IPS-NIHi11 (cell line): ENCODE measurements around the gene RASSF5.

Source experiments
- DNase-seq: peaks from one replicate; pipeline ENCODE4 v3.0.0; 2012; ENCODE audit warnings: mixed read lengths, low spot score

Gene RASSF5

DNA sequence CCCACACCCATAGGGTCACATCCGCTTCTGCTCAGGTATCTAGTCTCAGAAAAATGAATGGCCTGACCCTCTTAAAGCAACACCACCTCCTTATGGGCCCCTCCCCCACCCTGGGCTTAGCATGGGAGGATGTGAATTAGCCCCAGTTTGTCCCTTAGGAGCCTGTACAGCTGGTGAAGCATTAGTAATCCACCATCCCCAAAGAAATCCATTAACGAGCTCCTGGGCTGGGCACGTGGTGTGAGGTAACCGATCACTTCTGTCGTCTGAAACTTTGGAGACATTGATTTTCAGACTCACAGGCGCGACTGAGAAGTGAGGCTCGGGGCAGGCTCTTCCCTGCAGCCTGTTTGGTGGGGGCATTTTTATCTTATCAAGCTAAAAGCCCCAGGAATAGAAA is 10.5 kb downstream of the RASSF5 start:
- DNase-seq, result no peak

DNA sequence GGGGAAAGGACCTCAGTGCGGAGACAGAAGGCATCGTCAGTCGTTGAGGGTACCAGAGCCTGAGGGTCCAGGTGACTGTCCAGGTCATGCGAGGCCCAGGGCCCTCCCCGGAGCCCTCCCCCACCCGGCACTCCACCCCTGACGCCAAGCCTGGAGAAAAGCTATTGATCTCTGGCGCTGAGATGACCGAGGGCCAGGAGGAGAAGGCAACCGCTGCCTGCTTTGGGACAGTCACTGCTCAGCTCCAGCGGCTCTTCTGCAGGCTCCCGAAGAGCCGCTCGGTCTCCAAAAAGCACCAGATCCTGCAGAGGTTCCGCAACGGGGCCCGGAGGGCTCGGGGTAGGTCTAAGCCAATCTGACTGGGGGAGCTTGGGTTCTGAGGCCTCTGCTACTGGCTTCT is 10.9 kb downstream of the RASSF5 start:
- DNase-seq, result no peak

DNA sequence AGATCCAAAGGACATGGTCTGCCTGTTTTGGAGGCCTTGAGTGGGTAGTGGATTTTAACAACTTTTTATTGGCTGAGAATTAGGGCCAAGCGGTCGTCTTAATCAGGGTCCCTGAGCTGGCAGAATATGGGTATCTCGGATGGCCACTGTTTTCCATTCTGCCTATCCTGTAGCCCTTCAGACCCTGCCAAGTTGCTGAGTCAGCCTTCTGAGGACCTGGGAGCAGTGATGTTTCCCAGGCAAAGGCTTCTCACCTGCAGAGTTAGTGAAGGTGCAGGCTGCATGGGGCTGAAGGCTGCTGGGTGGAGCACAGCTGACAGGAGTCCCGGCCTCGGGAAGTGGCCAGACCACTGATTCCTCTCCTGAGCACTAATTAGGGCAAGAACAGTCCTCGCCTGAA is 11.4 kb downstream of the RASSF5 start:
- no peak for DNase-seq

DNA sequence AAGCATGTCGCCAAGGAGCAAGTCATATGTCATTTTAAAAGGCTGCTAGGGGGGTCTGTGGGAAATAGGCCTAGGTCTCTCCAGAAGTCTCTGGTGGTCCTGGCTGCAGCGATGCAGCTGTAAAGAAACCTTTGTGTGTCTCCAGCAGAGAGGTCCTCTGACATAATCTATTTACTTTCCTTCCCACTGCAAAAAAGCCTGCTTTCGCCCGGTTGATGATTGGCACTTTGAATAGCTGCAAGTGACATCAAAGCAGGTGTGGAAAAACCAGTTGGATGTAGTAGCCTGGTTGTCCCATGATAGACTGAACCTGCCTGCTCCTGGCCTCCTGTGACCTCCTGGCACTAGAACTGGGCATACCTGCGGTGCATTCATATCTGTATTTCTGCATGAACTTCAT is 13.8 kb downstream of the RASSF5 start:
- no peak for DNase-seq

DNA sequence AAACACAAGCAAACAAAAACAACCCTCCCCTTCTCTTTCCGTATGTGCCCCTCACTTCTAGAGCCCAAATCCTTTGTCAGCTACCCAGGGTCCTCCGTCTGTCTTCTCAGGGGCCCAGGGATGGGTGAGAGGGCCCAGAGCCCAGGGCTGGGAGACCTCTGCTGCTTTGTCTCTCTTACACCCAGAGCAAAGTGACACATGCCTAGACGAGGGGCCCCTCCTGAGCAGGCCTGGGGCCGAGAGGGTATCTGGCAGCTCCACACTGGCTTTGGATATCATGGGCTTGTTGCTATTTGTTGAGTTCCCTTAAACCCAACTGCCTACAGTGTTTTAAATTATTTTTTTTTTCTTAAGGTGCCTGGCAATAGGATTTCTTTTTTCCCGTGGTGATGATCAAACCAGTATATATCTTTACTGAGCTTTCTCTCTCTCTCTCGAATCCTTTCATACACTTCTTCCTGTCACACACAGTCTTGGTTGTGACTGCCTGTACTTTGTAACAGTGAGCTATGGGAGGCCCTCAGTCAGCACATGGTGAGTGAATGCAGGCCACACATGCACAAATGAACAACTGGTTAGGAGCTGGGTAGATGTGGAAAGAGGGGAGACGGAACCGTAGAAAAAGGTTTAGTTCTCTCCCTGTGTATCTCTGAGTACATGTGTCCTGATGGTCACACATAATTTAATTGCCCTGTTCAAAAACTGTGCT is 14.5 kb downstream of the RASSF5 start:
- DNase-seq, result no peak

- DNase-seq, result no peak
Measured at GRCh38 chr1:206524739-206525364, 17.5 kb downstream of the RASSF5 start.

GRCh38 chr1:206526064-206526911 is 19.0 kb downstream of the RASSF5 start:
- no peak for DNase-seq

GRCh38 chr1:206529425-206529824 is 22.1 kb downstream of the RASSF5 start:
- DNase-seq, result no peak

DNA sequence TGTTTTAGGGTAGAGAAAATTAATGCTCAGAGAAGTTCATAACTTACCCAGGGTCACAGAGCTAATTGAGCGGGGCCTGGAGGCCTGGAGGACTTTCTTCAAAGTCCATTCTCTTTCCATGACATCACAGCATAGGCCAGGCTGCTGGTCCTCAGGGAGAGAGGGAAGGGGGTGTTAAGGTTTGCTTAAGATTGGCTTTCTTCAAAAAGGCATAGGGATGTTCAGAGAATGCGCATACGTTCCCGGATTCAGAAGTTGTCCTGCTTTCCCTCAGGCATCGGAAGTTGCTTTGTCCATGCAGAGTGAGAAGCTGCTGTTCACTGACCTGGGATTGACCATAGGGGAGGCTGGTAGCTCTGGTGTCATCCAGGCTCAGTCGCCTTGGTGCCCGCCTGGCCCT is 25.0 kb downstream of the RASSF5 start:
- no peak for DNase-seq

- DNase-seq, result no peak
Measured at GRCh38 chr1:206534552-206534951, 27.2 kb downstream of the RASSF5 start.

- DNase-seq, result no peak
Measured at GRCh38 chr1:206535853-206536188, 28.5 kb downstream of the RASSF5 start.

DNA sequence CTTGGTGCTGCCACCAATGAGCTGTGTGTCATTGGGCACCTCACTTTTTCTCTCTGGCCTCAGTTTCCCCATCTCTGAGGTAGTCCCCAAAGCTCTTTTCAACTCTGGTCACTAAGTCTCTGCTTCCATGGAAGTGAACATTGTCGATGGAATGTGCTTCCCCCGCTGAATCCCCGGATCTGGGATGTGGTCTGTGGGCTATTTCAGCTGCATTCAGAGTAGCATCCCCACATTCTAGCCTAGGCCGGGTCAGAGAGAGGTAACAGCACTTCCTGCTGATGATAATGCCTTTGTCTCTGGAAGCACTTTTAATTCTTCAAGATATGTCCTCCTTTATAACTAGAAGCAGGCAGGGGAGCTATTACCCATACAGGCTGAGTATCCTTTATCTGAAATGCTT is 29.8 kb downstream of the RASSF5 start:
- no peak for DNase-seq

GRCh38 chr1:206538086-206538770 is 30.9 kb downstream of the RASSF5 start:
- no peak for DNase-seq

DNA sequence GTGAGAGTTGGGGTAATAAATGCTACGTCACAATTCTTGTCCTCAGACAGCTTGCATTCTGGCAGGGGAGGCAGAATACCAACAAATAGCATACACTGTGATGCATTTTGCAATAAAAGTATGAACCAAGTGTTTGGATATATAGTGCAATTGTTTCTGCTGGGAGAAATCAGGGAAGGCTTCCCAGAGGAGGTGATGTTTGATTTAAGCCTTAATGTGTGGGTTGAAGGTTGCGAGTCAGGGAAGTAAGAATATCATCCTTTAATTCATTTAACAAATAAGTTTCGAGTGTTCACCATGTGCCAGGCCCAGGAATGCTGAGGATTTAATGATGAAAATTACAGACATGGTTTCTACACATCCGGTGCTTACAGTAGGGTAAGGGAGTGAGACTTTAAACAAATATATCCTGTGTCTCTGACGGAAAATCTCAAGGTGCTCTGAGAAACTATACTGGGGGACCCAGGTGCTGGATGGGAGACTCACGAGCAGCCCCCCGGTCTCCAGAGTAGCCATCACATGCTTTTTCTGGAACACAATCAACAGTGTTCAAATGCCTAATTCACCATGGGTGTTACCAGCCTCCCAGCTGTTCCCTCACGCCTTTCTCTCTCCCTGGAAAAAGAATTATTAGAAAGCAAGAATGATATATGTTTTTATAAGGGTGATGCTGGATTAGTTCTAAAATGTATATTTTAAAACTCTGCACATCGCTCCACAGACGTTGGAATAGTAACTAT is 31.7 kb downstream of the RASSF5 start:
- no peak for DNase-seq

GRCh38 chr1:206540044-206540780 is 32.9 kb downstream of the RASSF5 start:
- no peak for DNase-seq

- no peak for DNase-seq
Measured at GRCh38 chr1:206541236-206541833, 34.0 kb downstream of the RASSF5 start.

DNA sequence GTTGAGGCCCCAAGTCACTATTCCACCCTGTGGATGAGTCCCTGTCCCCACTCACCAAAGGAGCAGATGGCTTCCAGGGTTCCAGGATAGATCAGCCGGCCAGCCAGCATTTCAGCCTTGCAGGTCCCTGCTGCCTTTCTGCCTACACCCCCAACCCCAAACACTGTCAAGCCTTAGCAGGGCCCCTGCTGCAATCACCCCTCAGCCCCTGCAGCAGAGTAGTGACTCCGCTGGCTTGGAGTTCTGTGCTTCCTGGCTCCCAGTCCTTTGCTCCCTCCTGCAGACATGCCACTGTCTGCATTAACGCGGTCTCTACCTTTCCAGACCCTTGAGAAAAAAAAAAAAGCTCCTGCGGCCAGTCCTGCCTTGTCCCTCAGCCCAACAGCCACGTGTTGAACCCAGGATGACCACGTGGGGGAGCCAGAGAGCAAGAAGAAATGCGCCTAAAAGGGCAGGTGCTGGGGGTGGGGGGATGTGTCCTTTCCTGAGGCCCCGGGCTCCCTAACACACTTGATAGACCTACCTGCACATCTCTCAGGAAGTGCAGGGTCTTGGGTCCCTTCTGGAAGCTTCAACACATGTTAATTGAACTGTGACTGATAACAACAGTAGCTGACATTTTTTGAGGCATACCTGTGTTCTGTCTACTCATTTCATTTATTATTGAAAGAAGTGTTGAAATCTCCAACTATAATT is 37.4 kb downstream of the RASSF5 start:
- peak; percentile 94 for DNase-seq

DNA sequence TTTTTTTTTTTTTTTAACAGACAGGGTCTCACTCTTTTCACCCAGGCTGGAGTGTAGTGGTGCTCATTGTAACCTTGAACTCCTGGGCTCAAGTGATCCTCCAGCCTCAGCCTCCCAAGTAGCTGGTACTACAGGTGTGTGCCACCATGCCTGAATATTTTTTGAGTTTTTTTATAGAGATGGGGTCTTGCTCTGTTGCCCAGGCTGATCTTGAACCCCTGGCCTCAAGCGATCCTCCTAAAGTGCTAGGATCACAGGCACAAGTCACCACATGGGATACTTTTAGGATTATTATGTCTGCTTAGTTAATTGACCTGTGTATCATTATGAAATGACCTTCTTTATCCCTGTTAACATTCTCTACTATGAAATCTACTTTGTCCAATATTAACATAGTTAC is 38.0 kb downstream of the RASSF5 start:
- no peak for DNase-seq

- DNase-seq, result no peak
Measured at GRCh38 chr1:206547104-206547503, 39.8 kb downstream of the RASSF5 start.

DNA sequence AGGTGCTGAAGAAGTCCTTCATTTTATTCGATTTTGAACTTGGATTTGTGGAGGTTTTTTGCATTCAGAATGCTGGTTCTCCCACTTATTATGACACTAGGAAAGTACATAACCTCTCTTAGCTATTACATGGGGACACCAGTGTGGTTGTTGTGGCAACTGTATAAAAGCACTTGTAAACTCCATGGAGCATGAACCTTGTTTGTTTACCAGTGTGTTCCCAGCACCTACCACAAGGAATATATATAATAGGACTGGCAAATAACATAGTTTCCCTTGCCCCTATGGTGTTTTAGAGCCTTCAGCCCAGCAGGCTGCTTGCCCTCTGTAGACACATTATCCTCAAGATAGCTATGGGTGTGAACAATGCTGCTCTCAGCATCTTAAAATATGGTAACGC is 43.1 kb downstream of the RASSF5 start:
- no peak for DNase-seq
